ENCODE results near the gene CALCR. TPM values are rescaled to one million over a fixed set of nuclear protein-coding genes. Genes with fewer than 3 reads are reported as not detected.
A peak's percentile ranks its signal among the peaks of the same experiment; 100 is the strongest.

Gene CALCR
- total RNA-seq, 2 donors from 2014 or later, result 0.45 TPM; not detected in 1

GRCh38 chr7:93558705-93559614 is 15.6 kb downstream of the CALCR start:
- no peaks in the 10 kb centered on the region for H3K36me3 ChIP-seq
- DNase-seq (ENCODE audit: low spot score), result no peak
- H3K27me3 ChIP-seq (replicated peaks; ENCODE audit: insufficient read depth), result no peaks in the 10 kb centered on the region
- TF ChIP-seq POLR2A (IDR thresholded peaks at IDR 0.05) (no peak), POLR2AphosphoS5 (IDR thresholded peaks at IDR 0.05) (no peak)
- TF ChIP-seq, protein P1, sequence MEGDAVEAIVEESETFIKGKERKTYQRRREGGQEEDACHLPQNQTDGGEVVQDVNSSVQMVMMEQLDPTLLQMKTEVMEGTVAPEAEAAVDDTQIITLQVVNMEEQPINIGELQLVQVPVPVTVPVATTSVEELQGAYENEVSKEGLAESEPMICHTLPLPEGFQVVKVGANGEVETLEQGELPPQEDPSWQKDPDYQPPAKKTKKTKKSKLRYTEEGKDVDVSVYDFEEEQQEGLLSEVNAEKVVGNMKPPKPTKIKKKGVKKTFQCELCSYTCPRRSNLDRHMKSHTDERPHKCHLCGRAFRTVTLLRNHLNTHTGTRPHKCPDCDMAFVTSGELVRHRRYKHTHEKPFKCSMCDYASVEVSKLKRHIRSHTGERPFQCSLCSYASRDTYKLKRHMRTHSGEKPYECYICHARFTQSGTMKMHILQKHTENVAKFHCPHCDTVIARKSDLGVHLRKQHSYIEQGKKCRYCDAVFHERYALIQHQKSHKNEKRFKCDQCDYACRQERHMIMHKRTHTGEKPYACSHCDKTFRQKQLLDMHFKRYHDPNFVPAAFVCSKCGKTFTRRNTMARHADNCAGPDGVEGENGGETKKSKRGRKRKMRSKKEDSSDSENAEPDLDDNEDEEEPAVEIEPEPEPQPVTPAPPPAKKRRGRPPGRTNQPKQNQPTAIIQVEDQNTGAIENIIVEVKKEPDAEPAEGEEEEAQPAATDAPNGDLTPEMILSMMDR (IDR thresholded peaks at IDR 0.05), result no peak
- no peaks in the 10 kb centered on the region for H3K9me3 ChIP-seq
- no peak overlapping the region for H3K27ac ChIP-seq
- 36% methylated on average over 3 of the region's 3 CpGs for WGBS
- H3K4me3 ChIP-seq, result no peak overlapping the region
- H3K4me1 ChIP-seq (replicated peaks), result no peaks in the 10 kb centered on the region
- intact Hi-C loops (cut with DNase I), result no loop called here

DNA sequence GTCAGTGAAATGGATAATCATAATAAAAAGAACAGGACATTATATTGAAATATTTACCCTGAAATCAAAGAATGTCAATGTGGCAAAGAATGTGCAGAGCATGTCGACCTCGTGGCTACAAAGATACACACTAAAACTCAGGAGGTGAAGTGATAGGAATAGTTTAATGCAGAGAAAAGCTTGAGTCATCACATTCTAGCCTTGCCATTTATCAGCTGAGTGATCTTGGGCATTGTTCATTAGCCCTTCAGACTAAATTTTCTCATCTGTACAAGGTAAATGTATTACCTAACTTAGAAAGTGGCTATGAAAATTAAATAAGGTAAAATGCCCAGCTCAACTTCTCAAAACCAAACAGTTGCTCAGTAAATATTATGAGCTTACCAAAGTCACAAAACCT is 22.6 kb downstream of the CALCR start:
- Histone ChIP-seq H3K27ac (no peak overlapping the region), H3K9me3 (no peaks in the 10 kb centered on the region), H3K4me1 (replicated peaks) (no peaks in the 10 kb centered on the region), H3K4me3 (no peak overlapping the region), H3K27me3 (replicated peaks; ENCODE audit: insufficient read depth) (no peaks in the 10 kb centered on the region), H3K36me3 (no peaks in the 10 kb centered on the region)
- no peak for TF ChIP-seq POLR2AphosphoS5 (IDR thresholded peaks at IDR 0.05)
- TF ChIP-seq, protein P1 (IDR thresholded peaks at IDR 0.05), result no peak
- DNase-seq (ENCODE audit: low spot score), result no peak
- 58% methylated on average over 2 of the region's 2 CpGs for WGBS
- intact Hi-C loops (cut with DNase I), result loop anchor here (5.0 kb wide), 1 partner anchor 305 kb away; no protein-coding TSS in a partner anchor

DNA sequence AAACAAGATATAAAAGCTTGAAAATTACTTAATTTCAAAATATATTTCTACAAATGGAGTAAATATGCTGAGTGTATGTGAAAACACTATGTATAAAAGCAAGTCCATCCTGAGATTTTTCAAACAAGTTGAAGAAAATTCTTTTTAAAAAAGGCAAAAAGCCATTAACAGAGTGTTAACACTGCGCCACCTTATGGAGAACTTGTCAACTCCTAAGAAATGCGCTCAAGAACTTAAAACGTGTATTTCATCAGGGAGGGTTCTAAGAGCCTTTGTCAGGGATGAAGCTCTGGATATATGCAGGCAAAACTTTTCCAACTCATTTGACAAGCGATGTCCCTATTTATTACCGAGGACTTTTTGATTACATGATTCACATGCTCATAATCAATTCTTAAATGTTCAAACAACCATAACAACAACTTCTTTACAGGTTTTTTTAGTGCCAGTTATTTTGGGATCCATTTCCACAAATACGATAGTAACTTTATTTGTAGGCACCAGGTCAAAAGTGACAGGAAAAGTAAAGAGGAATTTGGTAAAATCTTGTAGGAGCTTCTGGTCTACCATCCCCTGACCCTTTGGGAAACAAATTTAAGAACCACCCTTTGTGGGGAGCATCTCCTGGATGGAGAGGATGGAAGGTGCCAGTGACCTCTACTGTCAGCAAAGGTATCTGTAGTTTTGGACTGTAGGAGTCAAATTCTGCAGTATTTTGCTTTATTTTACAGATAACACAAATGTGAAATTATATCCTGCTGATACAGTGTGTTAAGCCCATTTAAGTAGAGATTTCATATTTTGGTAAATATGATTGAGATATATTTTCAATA is 23.2 kb downstream of the CALCR start:
- H3K4me1 ChIP-seq (replicated peaks), result no peaks in the 10 kb centered on the region
- WGBS, result 20% methylated on average over 6 of the region's 6 CpGs
- DNase-seq (ENCODE audit: low spot score), result no peak
- TF ChIP-seq, protein P1 (IDR thresholded peaks at IDR 0.05), result peak in 1 of 4 experiments; percentile 22
- no peak for TF ChIP-seq POLR2A (IDR thresholded peaks at IDR 0.05)
- no peaks in the 10 kb centered on the region for H3K9me3 ChIP-seq
- intact Hi-C loops (cut with DNase I), result loop anchor here (5.0 kb wide), 1 partner anchor 304 kb away; no protein-coding TSS in a partner anchor
- H3K27ac ChIP-seq, result no peak overlapping the region
- no peak overlapping the region for H3K4me3 ChIP-seq
- H3K27me3 ChIP-seq (replicated peaks; ENCODE audit: insufficient read depth), result no peaks in the 10 kb centered on the region
- no peaks in the 10 kb centered on the region for H3K36me3 ChIP-seq

- Histone ChIP-seq H3K9me3 (no peaks in the 10 kb centered on the region), H3K4me3 (no peak overlapping the region), H3K36me3 (no peaks in the 10 kb centered on the region), H3K27ac (no peak overlapping the region), H3K4me1 (replicated peaks) (no peaks in the 10 kb centered on the region), H3K27me3 (replicated peaks; ENCODE audit: insufficient read depth) (no peaks in the 10 kb centered on the region)
- intact Hi-C loops (cut with DNase I), result no loop called here
- WGBS, result 71% methylated on average over 3 of the region's 3 CpGs
- DNase-seq (ENCODE audit: low spot score), result no peak
- TF ChIP-seq POLR2AphosphoS5 (IDR thresholded peaks at IDR 0.05) (no peak), POLR2A (IDR thresholded peaks at IDR 0.05) (no peak)
- TF ChIP-seq, protein P1 (IDR thresholded peaks at IDR 0.05), result no peak
Observed at GRCh38 chr7:93547716-93548115, 26.8 kb downstream of the CALCR start.

Data from prostate gland (tissue), 2 donors.